HepG2 (cell line): ENCODE measurements around the gene NIPAL3. TPM values are rescaled to one million over a fixed set of nuclear protein-coding genes. Genes with fewer than 3 reads are reported as not detected.

Experiments used
- ATAC-seq: fragments of 200-7000 bp; cut with Tn5 transposase; 3 replicates; pipeline ENCODE4 v1.9.1; 2020; ENCODE audit warnings: mild to moderate bottlenecking, moderate library complexity
- BruUV-seq: library from RNA; stranded (reverse); fragments of 400-500 nt; replicated peaks from 2 replicates; lab custom pipeline; 2021; lab: Mats Ljungman, UMichigan
- CTCF ChIA-PET: fragments of 300-600 bp; formaldehyde crosslinking; extraction: SDS; loops from one replicate; lab custom pipeline; 2021; ENCODE audit warnings: low total read pairs, inconsistent platforms, low intra/inter-chr PET ratio; lab: Yijun Ruan, JAX
- POLR2A ChIA-PET: fragments of 350-600 bp; sonication (Branson Sonifier 250); formaldehyde crosslinking; loops from one replicate; lab custom pipeline; 2020; ENCODE audit warnings: antibody characterized with exemption, inconsistent platforms; lab: Yijun Ruan, JAX
- DNase-seq: peaks from one replicate; pipeline ENCODE4 v3.0.0-alpha.2; 2015; ENCODE audit warnings: low spot score
- FAIRE-seq: peaks from 3 replicates; lab custom pipeline; 2011; peaks lifted over from hg19 to GRCh38; lab: Jason Lieb, UNC
- H2AFZ ChIP-seq: one replicate; pipeline ENCODE4 v1.6.1; 2011; ENCODE audit warnings: low read length, inconsistent platforms
- H3K27ac ChIP-seq: fragments of 300-600 bp; 3 replicates; pipeline ENCODE4 v1.8.0; 2011; ENCODE audit warnings: mixed run types, mild to moderate bottlenecking, mixed read lengths, low read length, inconsistent platforms; ENCODE audit not compliant: insufficient read depth; ENCODE audit errors: extremely low read length
- H3K27me3 ChIP-seq, 2 experiments: fragments of 200-600 bp in 1 of 2; 2 replicates in 1 of 2; 3 replicates in 1 of 2; pipeline versions ENCODE4 v1.6.0 to v1.8.0; 2011; ENCODE audit warnings: low read length in 2 of 2, mild to moderate bottlenecking in 2 of 2, moderate library complexity in 2 of 2, inconsistent platforms in 1 of 2; ENCODE audit not compliant: insufficient read depth in 2 of 2, control insufficient read depth in 1 of 2
- H3K36me3 ChIP-seq, 2 experiments: fragments of 200-600 bp in 1 of 2; replicated peaks in 1 of 2; 2 replicates in 1 of 2; 3 replicates in 1 of 2; pipeline versions ENCODE4 v1.5.1 to v1.8.0; 2011; ENCODE audit warnings: low read length in 2 of 2, inconsistent platforms in 1 of 2; ENCODE audit not compliant: insufficient read depth in 2 of 2, control insufficient read depth in 1 of 2
- H3K4me1 ChIP-seq: 2 replicates; pipeline ENCODE4 v1.5.1; 2012; ENCODE audit warnings: low read length, inconsistent platforms; ENCODE audit not compliant: insufficient read depth
- H3K4me2 ChIP-seq: 2 replicates; pipeline ENCODE4 v1.6.0; 2011; ENCODE audit warnings: low read depth, low read length, inconsistent platforms
- H3K4me3 ChIP-seq, 3 experiments: fragments of 200-600 bp in 1 of 3; sonication (generic), shearing (Covaris generic) in 1 of 3; replicated peaks in 1 of 3; 2 replicates each; pipeline ENCODE4 v1.5.1; 2011 to 2016; ENCODE audit warnings: low read length in 3 of 3, inconsistent platforms in 2 of 3, low read depth in 2 of 3, mild to moderate bottlenecking in 2 of 3, control low read depth in 1 of 3, mixed read lengths in 1 of 3; ENCODE audit not compliant: insufficient read depth in 1 of 3
- H3K79me2 ChIP-seq: one replicate; pipeline ENCODE4 v1.6.1; 2011; ENCODE audit warnings: low read length, inconsistent platforms; ENCODE audit not compliant: insufficient read depth
- H3K9ac ChIP-seq: 2 replicates; pipeline ENCODE4 v1.6.0; 2011; ENCODE audit warnings: mild to moderate bottlenecking, low read depth, low read length, inconsistent platforms; ENCODE audit not compliant: insufficient read depth
- H3K9me3 ChIP-seq: 2 replicates; pipeline ENCODE4 v1.5.1; 2012; ENCODE audit warnings: mild to moderate bottlenecking, low read length
- H4K20me1 ChIP-seq: 2 replicates; pipeline ENCODE4 v1.6.0; 2011; ENCODE audit warnings: inconsistent platforms, mild to moderate bottlenecking, low read length, moderate library complexity; ENCODE audit not compliant: insufficient read depth
- MYC ChIP-seq: sonication (generic); formaldehyde crosslinking; IDR thresholded peaks from 2 replicates; pipeline ENCODE4 v1.9.0; 2021; ENCODE audit warnings: missing genetic modification reagents, borderline replicate concordance
- ZFP82 ChIP-seq: sonication (generic); formaldehyde crosslinking; IDR thresholded peaks from 2 replicates; pipeline ENCODE4 v1.5.1; 2020; ENCODE audit warnings: mild to moderate bottlenecking, missing genetic modification reagents, borderline replicate concordance
- ZNF609 ChIP-seq: sonication (generic); formaldehyde crosslinking; IDR thresholded peaks from 2 replicates; pipeline ENCODE4 v1.4.0; 2020; ENCODE audit warnings: mild to moderate bottlenecking, missing genetic modification reagents, borderline replicate concordance
- ZNF788 ChIP-seq: sonication (generic); formaldehyde crosslinking; IDR thresholded peaks from 2 replicates; pipeline ENCODE4 v1.5.0; 2020; ENCODE audit warnings: mild to moderate bottlenecking, missing genetic modification reagents, borderline replicate concordance
- ZSCAN21 ChIP-seq: sonication (generic); formaldehyde crosslinking; IDR thresholded peaks from 2 replicates; pipeline ENCODE4 v1.8.0; 2022; ENCODE audit warnings: mild to moderate bottlenecking, missing genetic modification reagents, moderate library complexity, borderline replicate concordance
- WGBS: methylation state at CpG from one replicate; pipeline ENCODE4 v1.1.6; 2017; ENCODE audit warnings: low lambda C conversion rate; 5-methylcytosine and 5-hydroxymethylcytosine counted together
- in situ Hi-C: cut with HindIII; loops from 2 replicates; pipeline ENCODE4 v1.10.0; 2017; ENCODE audit warnings: low pct_unique_long_range_greater_than_20kb; ENCODE audit not compliant: extremely low pct_ligation_motif_present
- intact Hi-C: fragments of 100-400 bp; cut with micrococcal nuclease; formaldehyde crosslinking; loops from one replicate; pipeline ENCODE4 v1.10.0; 2022; ENCODE audit not compliant: unreplicated experiment
- polyA plus RNA-seq, 8 experiments: library from polyadenylated mRNA; depleted of rRNA in 3 of 8; stranded (reverse) in 7 of 8; unstranded in 1 of 8; fragments of >200 nt; fragmentation: Illumina TruSeq in 4 of 8; extraction: Trizol in 4 of 8; gene quantifications; 2 replicates each; pipeline versions ENCODE4 v1.2.1 to v1.2.3, GENCODE V29; 2011 to 2016; ENCODE audit warnings: low read depth in 4 of 8, missing spikeins in 1 of 8, mixed read lengths in 1 of 8; ENCODE audit not compliant: insufficient read depth in 1 of 8
- total RNA-seq, 5 experiments: library from RNA; depleted of rRNA; stranded (reverse); fragments of >200 nt; fragmentation: Illumina TruSeq; extraction: Trizol; gene quantifications; 2 replicates each; pipeline ENCODE4 v1.2.3, GENCODE V29; 2016; ENCODE audit warnings: low read depth in 1 of 5
- TF ChIP-seq, protein P1 (sequence below): sonication (generic); formaldehyde crosslinking; IDR thresholded peaks from 2 replicates; pipeline ENCODE4 v1.4.0; 2020; ENCODE audit warnings: mild to moderate bottlenecking, missing genetic modification reagents

Gene NIPAL3
- total and polyA plus RNA-seq, 2 of the 13 experiments (the other 11 are each of a cell fraction or from before 2014, with no cell fraction given), result 5.6 to 8.6 TPM

GRCh38 chr1:24381256-24381655, 34.3 kb upstream of the NIPAL3 start:
- ATAC-seq (no peak), FAIRE-seq (no peak), DNase-seq (no peak)
- Histone ChIP-seq H3K4me2 (no peak overlapping the region), H3K79me2 (no peaks in the 10 kb centered on the region), H4K20me1 (no peaks in the 10 kb centered on the region), H3K9me3 (no peaks in the 10 kb centered on the region), H3K4me3 (no peak overlapping the region), H3K36me3 (no peaks in the 10 kb centered on the region), H3K27me3 (no peaks in the 10 kb centered on the region), H3K9ac (no peak overlapping the region), H3K4me1 (peaks cover 9% of the 10 kb centered on the region; the same call in 1 of the 2 replicates), H3K27ac (no peak overlapping the region), H2AFZ (no peak overlapping the region)
- intact Hi-C loops, result loop anchor here (10.0 kb wide), 1 partner anchor 1016 kb away; the partner anchor contains the start of gene ZNF436
- TF ChIP-seq ZNF788 (CRISPR knock-in tag) (no peak), MYC (CRISPR knock-in tag) (no peak), ZSCAN21 (CRISPR knock-in tag) (no peak), ZFP82 (CRISPR knock-in tag) (no peak), ZNF609 (no peak)
- TF ChIP-seq, protein P1, sequence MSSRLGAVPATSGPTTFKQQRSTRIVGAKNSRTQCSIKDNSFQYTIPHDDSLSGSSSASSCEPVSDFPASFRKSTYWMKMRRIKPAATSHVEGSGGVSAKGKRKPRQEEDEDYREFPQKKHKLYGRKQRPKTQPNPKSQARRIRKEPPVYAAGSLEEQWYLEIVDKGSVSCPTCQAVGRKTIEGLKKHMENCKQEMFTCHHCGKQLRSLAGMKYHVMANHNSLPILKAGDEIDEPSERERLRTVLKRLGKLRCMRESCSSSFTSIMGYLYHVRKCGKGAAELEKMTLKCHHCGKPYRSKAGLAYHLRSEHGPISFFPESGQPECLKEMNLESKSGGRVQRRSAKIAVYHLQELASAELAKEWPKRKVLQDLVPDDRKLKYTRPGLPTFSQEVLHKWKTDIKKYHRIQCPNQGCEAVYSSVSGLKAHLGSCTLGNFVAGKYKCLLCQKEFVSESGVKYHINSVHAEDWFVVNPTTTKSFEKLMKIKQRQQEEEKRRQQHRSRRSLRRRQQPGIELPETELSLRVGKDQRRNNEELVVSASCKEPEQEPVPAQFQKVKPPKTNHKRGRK, result no peak
- BruUV-seq, result no TSS peak
- WGBS, result 98% methylated on average over 2 of the region's 2 CpGs
- in situ Hi-C loops, result no loop called here
- CTCF ChIA-PET, result no interaction called here
- POLR2A ChIA-PET, result no interaction called here
